HepG2 (cell line): ENCODE measurements around the gene DAZL. TPM values are rescaled to one million over a fixed set of nuclear protein-coding genes. Genes with fewer than 3 reads are reported as not detected.

Experiments
- HOXA3 ChIP-seq: sonication (generic); formaldehyde crosslinking; IDR thresholded peaks from 2 replicates; pipeline ENCODE4 v1.5.0; 2020; ENCODE audit warnings: missing genetic modification reagents
- NR2F1 ChIP-seq, 2 experiments: fragments of 450-650 bp in 1 of 2; formaldehyde crosslinking in 1 of 2; IDR thresholded peaks; 2 replicates each; pipeline versions ENCODE4 v1.5.0 to v1.6.1; 2016 to 2020; ENCODE audit warnings: mild to moderate bottlenecking in 1 of 2, missing compliant biosample characterization in 1 of 2, missing genetic modification reagents in 1 of 2, moderate library complexity in 1 of 2
- ZFP36L1 ChIP-seq: sonication (generic); formaldehyde crosslinking; IDR thresholded peaks from 2 replicates; pipeline ENCODE4 v1.8.0; 2022; ENCODE audit warnings: mild to moderate bottlenecking, missing genetic modification reagents, moderate library complexity
- polyA plus RNA-seq, 8 experiments: library from polyadenylated mRNA; depleted of rRNA in 3 of 8; stranded (reverse) in 7 of 8; unstranded in 1 of 8; fragments of >200 nt; fragmentation: Illumina TruSeq in 4 of 8; extraction: Trizol in 4 of 8; gene quantifications; 2 replicates each; pipeline versions ENCODE4 v1.2.1 to v1.2.3, GENCODE V29; 2011 to 2016; ENCODE audit warnings: low read depth in 4 of 8, missing spikeins in 1 of 8, mixed read lengths in 1 of 8; ENCODE audit not compliant: insufficient read depth in 1 of 8
- total RNA-seq, 5 experiments: library from RNA; depleted of rRNA; stranded (reverse); fragments of >200 nt; fragmentation: Illumina TruSeq; extraction: Trizol; gene quantifications; 2 replicates each; pipeline ENCODE4 v1.2.3, GENCODE V29; 2016; ENCODE audit warnings: low read depth in 1 of 5
- TF ChIP-seq, protein P1 (sequence below): sonication (generic); formaldehyde crosslinking; IDR thresholded peaks from 2 replicates; pipeline ENCODE4 v1.4.0; 2020; ENCODE audit warnings: mild to moderate bottlenecking, missing genetic modification reagents
- TF ChIP-seq, protein P2 (sequence below): sonication (generic); formaldehyde crosslinking; IDR thresholded peaks from 2 replicates; pipeline ENCODE4 v1.4.0; 2020; ENCODE audit warnings: missing genetic modification reagents
- TF ChIP-seq, protein P3 (sequence below): sonication (generic); formaldehyde crosslinking; IDR thresholded peaks from 2 replicates; pipeline ENCODE4 v1.4.0; 2020; ENCODE audit warnings: missing genetic modification reagents
- TF ChIP-seq, protein P4 (sequence below): IDR thresholded peaks from 2 replicates; pipeline ENCODE4 v1.6.1; 2016; ENCODE audit warnings: control low read depth

The DAZL gene
- total and polyA plus RNA-seq, 2 of the 13 experiments (the other 11 are each of a cell fraction or from before 2014, with no cell fraction given), result not detected

DNA sequence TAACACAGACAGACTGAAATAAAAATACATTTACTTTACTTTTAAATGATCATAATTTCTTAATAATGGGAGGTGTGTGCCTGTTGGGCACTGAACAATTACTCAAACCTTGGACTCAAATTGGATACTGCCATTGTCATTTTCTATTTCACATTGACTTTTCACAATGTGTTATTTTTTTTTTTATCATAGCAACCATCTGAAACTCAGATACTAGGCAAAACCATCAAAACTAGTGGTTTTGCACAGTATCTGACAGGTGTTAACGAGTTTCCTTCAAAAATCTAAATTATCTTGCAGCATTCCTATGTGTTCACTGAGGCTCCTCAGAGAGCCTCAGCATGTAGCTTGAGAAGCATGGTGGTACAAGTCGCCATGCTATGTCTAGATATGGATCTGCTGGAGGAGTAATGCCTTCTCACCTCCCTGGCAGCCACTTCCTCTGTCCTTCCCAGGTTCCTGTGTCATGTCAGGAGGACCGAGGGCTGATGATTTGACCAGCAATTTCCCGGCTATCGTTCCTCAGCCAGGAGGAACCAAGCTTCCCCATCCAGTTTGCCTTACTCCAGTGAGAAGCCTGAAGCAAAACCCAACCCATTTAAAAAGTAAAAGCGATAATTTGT, 61.9 kb downstream of the DAZL start (continued):
- TF ChIP-seq, protein P1, sequence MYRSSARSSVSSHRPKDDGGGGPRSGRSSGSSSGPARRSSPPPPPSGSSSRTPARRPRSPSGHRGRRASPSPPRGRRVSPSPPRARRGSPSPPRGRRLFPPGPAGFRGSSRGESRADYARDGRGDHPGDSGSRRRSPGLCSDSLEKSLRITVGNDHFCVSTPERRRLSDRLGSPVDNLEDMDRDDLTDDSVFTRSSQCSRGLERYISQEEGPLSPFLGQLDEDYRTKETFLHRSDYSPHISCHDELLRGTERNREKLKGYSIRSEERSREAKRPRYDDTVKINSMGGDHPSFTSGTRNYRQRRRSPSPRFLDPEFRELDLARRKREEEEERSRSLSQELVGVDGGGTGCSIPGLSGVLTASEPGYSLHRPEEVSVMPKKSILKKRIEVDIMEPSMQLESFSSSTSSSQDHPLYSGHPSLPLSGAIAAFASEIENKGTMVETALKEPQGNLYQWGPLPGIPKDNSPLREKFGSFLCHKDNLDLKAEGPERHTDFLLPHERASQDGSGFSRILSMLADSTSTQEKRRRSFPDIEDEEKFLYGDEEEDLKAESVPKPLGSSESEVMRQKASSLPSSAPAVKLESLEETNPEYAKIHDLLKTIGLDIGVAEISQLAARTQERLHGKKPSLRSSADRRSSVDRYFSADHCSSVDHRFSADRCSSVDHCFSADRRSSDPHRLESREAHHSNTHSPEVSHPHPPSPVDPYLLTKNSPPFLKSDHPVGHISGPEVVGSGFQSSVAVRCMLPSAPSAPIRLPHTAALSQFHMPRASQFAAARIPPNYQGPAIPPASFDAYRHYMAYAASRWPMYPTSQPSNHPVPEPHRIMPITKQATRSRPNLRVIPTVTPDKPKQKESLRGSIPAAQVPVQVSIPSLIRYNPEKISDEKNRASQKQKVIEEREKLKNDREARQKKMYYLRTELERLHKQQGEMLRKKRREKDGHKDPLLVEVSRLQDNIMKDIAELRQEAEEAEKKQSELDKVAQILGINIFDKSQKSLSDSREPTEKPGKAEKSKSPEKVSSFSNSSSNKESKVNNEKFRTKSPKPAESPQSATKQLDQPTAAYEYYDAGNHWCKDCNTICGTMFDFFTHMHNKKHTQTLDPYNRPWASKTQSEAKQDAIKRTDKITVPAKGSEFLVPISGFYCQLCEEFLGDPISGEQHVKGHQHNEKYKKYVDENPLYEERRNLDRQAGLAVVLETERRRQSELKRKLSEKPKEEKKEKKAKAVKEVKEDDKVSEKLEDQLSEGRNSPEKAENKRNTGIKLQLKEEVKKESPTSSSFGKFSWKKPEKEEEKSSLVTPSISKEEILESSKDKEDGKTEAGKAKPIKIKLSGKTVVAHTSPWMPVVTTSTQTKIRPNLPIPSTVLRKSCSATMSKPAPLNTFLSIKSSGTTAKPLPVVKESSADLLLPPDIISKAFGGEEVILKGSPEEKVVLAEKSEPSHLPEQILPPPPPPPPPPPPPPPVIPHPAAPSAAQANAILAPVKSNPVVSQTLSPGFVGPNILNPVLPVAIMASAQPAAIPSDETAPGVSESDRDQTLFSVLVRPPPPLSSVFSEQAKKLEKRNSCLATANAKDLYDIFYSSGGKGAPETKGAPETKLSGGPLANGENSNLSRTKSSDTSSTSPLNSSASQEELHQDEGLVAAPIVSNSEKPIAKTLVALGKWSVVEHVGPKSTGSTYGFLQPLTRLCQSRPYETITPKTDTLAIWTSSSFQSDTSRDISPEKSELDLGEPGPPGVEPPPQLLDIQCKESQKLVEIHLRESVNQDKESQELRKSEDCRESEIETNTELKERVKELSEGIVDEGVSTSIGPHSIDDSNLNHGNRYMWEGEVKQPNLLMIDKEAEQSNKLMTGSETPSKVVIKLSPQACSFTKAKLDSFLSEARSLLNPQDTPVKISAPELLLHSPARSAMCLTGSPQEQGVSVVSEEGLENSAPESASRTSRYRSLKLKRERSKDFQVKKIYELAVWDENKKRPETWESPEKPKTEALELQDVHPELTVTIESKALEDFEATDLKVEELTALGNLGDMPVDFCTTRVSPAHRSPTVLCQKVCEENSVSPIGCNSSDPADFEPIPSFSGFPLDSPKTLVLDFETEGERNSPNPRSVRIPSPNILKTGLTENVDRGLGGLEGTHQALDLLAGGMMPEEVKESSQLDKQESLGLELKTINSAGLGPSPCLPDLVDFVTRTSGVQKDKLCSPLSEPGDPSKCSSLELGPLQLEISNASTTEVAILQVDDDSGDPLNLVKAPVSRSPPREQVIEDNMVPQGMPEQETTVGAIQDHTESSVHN, result no peak
- TF ChIP-seq ZFP36L1 (CRISPR knock-in tag) (no peak), HOXA3 (CRISPR knock-in tag) (no peak), NR2F1 (CRISPR knock-in tag; IDR thresholded peaks at IDR 0.05) (no peak)
- TF ChIP-seq, protein P2, sequence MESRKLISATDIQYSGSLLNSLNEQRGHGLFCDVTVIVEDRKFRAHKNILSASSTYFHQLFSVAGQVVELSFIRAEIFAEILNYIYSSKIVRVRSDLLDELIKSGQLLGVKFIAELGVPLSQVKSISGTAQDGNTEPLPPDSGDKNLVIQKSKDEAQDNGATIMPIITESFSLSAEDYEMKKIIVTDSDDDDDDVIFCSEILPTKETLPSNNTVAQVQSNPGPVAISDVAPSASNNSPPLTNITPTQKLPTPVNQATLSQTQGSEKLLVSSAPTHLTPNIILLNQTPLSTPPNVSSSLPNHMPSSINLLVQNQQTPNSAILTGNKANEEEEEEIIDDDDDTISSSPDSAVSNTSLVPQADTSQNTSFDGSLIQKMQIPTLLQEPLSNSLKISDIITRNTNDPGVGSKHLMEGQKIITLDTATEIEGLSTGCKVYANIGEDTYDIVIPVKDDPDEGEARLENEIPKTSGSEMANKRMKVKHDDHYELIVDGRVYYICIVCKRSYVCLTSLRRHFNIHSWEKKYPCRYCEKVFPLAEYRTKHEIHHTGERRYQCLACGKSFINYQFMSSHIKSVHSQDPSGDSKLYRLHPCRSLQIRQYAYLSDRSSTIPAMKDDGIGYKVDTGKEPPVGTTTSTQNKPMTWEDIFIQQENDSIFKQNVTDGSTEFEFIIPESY (CRISPR knock-in tag), result no peak
- TF ChIP-seq, protein P3, sequence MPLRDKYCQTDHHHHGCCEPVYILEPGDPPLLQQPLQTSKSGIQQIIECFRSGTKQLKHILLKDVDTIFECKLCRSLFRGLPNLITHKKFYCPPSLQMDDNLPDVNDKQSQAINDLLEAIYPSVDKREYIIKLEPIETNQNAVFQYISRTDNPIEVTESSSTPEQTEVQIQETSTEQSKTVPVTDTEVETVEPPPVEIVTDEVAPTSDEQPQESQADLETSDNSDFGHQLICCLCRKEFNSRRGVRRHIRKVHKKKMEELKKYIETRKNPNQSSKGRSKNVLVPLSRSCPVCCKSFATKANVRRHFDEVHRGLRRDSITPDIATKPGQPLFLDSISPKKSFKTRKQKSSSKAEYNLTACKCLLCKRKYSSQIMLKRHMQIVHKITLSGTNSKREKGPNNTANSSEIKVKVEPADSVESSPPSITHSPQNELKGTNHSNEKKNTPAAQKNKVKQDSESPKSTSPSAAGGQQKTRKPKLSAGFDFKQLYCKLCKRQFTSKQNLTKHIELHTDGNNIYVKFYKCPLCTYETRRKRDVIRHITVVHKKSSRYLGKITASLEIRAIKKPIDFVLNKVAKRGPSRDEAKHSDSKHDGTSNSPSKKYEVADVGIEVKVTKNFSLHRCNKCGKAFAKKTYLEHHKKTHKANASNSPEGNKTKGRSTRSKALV (CRISPR knock-in tag), result no peak
- TF ChIP-seq, protein P4, sequence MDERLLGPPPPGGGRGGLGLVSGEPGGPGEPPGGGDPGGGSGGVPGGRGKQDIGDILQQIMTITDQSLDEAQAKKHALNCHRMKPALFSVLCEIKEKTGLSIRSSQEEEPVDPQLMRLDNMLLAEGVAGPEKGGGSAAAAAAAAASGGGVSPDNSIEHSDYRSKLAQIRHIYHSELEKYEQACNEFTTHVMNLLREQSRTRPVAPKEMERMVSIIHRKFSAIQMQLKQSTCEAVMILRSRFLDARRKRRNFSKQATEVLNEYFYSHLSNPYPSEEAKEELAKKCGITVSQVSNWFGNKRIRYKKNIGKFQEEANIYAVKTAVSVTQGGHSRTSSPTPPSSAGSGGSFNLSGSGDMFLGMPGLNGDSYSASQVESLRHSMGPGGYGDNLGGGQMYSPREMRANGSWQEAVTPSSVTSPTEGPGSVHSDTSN, result no peak
